ENCODE data around the gene SLC36A3. TPM values are rescaled to one million over a fixed set of nuclear protein-coding genes. Genes with fewer than 3 reads are reported as not detected.

SLC36A3 gene
- total RNA-seq, 2 experiments from 2014 or later, result not detected

GRCh38 chr5:151293624-151294023 lies 9.9 kb downstream of the SLC36A3 start:
- ATAC-seq (ENCODE audit: low read depth) (no peak), DNase-seq (no peak)
- Mint-ChIP-seq H3K4me1 (peaks cover 8% of the 10 kb centered on the region), H3K36me3 (no peaks in the 10 kb centered on the region), H3K27me3 (peaks cover 9% of the 10 kb centered on the region), H3K9me3 (no peaks in the 10 kb centered on the region), H3K4me3 (no peak overlapping the region), H3K27ac (no peak overlapping the region)
- POLR2A ChIA-PET, result no interaction called here

- no peak overlapping the region for H3K27ac Mint-ChIP-seq
- DNase-seq (no peak), ATAC-seq (ENCODE audit: low read depth) (no peak)
- POLR2A ChIA-PET, result no interaction called here
- H3K4me1 Mint-ChIP-seq, result peaks cover 2% of the 10 kb centered on the region
- peaks cover 7% of the 10 kb centered on the region for H3K27me3 Mint-ChIP-seq
- H3K9me3 Mint-ChIP-seq, result no peaks in the 10 kb centered on the region
- H3K4me3 Mint-ChIP-seq, result no peak overlapping the region
- no peaks in the 10 kb centered on the region for H3K36me3 Mint-ChIP-seq
Observed at GRCh38 chr5:151288180-151288579, 15.4 kb downstream of the SLC36A3 start.

GRCh38 chr5:151286246-151286645 lies 17.3 kb downstream of the SLC36A3 start:
- no peak for DNase-seq
- no peak for ATAC-seq (ENCODE audit: low read depth)
- Mint-ChIP-seq H3K4me1 (peaks cover 2% of the 10 kb centered on the region), H3K36me3 (no peaks in the 10 kb centered on the region), H3K9me3 (no peaks in the 10 kb centered on the region), H3K27me3 (peaks cover 9% of the 10 kb centered on the region), H3K4me3 (no peak overlapping the region), H3K27ac (no peak overlapping the region)
- POLR2A ChIA-PET, result no interaction called here

GRCh38 chr5:151285683-151286082 lies 17.9 kb downstream of the SLC36A3 start:
- peaks cover 9% of the 10 kb centered on the region for H3K27me3 Mint-ChIP-seq

GRCh38 chr5:151284392-151284967 lies 19.1 kb downstream of the SLC36A3 start:
- Mint-ChIP-seq H3K27me3 (peaks cover 9% of the 10 kb centered on the region), H3K27ac (no peak overlapping the region), H3K4me3 (no peak overlapping the region), H3K9me3 (no peaks in the 10 kb centered on the region), H3K4me1 (peaks cover 2% of the 10 kb centered on the region), H3K36me3 (no peaks in the 10 kb centered on the region)
- ATAC-seq (ENCODE audit: low read depth) (no peak), DNase-seq (no peak)
- POLR2A ChIA-PET, result no interaction called here

More at GRCh38 chr5:151285683-151286082, 17.9 kb downstream of the SLC36A3 start:
- Mint-ChIP-seq H3K4me3 (no peak overlapping the region), H3K27ac (no peak overlapping the region), H3K9me3 (no peaks in the 10 kb centered on the region), H3K36me3 (no peaks in the 10 kb centered on the region), H3K4me1 (peaks cover 2% of the 10 kb centered on the region)
- no peak for ATAC-seq (ENCODE audit: low read depth)
- DNase-seq, result no peak
- POLR2A ChIA-PET, result no interaction called here

GRCh38 chr5:151283120-151283825 lies 20.3 kb downstream of the SLC36A3 start:
- POLR2A ChIA-PET, result no interaction called here
- no peak for ATAC-seq (ENCODE audit: low read depth)

GRCh38 chr5:151281001-151281639 lies 22.4 kb downstream of the SLC36A3 start:
- POLR2A ChIA-PET, result no interaction called here
- no peak overlapping the region for H3K4me3 Mint-ChIP-seq
- ATAC-seq (ENCODE audit: low read depth) (no peak), DNase-seq (no peak)
- H3K27ac Mint-ChIP-seq, result no peak overlapping the region
- peaks cover 2% of the 10 kb centered on the region for H3K4me1 Mint-ChIP-seq
- H3K27me3 Mint-ChIP-seq, result peaks cover 14% of the 10 kb centered on the region
- no peaks in the 10 kb centered on the region for H3K9me3 Mint-ChIP-seq
- H3K36me3 Mint-ChIP-seq, result no peaks in the 10 kb centered on the region

More at GRCh38 chr5:151283120-151283825, 20.3 kb downstream of the SLC36A3 start:
- H3K9me3 Mint-ChIP-seq, result no peaks in the 10 kb centered on the region
- no peak overlapping the region for H3K4me3 Mint-ChIP-seq
- H3K4me1 Mint-ChIP-seq, result peaks cover 2% of the 10 kb centered on the region
- DNase-seq, result no peak
- H3K36me3 Mint-ChIP-seq, result no peaks in the 10 kb centered on the region
- H3K27ac Mint-ChIP-seq, result no peak overlapping the region
- H3K27me3 Mint-ChIP-seq, result peaks cover 9% of the 10 kb centered on the region

GRCh38 chr5:151280443-151280842 lies 23.1 kb downstream of the SLC36A3 start:
- Mint-ChIP-seq H3K36me3 (no peaks in the 10 kb centered on the region), H3K27me3 (peaks cover 14% of the 10 kb centered on the region), H3K9me3 (no peaks in the 10 kb centered on the region), H3K4me1 (peaks cover 2% of the 10 kb centered on the region), H3K4me3 (no peak overlapping the region), H3K27ac (no peak overlapping the region)
- no peak for ATAC-seq (ENCODE audit: low read depth)
- POLR2A ChIA-PET, result no interaction called here
- no peak for DNase-seq

- POLR2A ChIA-PET, result no interaction called here
- no peak overlapping the region for H3K4me3 Mint-ChIP-seq
- H3K4me1 Mint-ChIP-seq, result no peaks in the 10 kb centered on the region
- H3K27me3 Mint-ChIP-seq, result peaks cover 12% of the 10 kb centered on the region
- no peaks in the 10 kb centered on the region for H3K9me3 Mint-ChIP-seq
- H3K36me3 Mint-ChIP-seq, result no peaks in the 10 kb centered on the region
- ATAC-seq (ENCODE audit: low read depth) (no peak), DNase-seq (no peak)
- H3K27ac Mint-ChIP-seq, result no peak overlapping the region
Observed at GRCh38 chr5:151278845-151279244, 24.7 kb downstream of the SLC36A3 start.

- no peaks in the 10 kb centered on the region for H3K9me3 Mint-ChIP-seq
- no peaks in the 10 kb centered on the region for H3K4me1 Mint-ChIP-seq
- DNase-seq (no peak), ATAC-seq (ENCODE audit: low read depth) (no peak)
- no peaks in the 10 kb centered on the region for H3K36me3 Mint-ChIP-seq
- no peak overlapping the region for H3K27ac Mint-ChIP-seq
- POLR2A ChIA-PET, result no interaction called here
- H3K4me3 Mint-ChIP-seq, result no peak overlapping the region
- peaks cover 9% of the 10 kb centered on the region for H3K27me3 Mint-ChIP-seq
Observed at GRCh38 chr5:151275803-151276202, 27.8 kb downstream of the SLC36A3 start.

GRCh38 chr5:151274666-151275065 lies 28.9 kb downstream of the SLC36A3 start:
- H3K36me3 Mint-ChIP-seq, result no peaks in the 10 kb centered on the region
- H3K4me1 Mint-ChIP-seq, result no peaks in the 10 kb centered on the region
- H3K27ac Mint-ChIP-seq, result no peak overlapping the region
- POLR2A ChIA-PET, result no interaction called here
- peaks cover 9% of the 10 kb centered on the region for H3K27me3 Mint-ChIP-seq
- H3K4me3 Mint-ChIP-seq, result no peak overlapping the region
- no peak for DNase-seq
- H3K9me3 Mint-ChIP-seq, result no peaks in the 10 kb centered on the region
- no peak for ATAC-seq (ENCODE audit: low read depth)

GRCh38 chr5:151271336-151271735 lies 32.2 kb downstream of the SLC36A3 start:
- Mint-ChIP-seq H3K4me3 (no peak overlapping the region), H3K27me3 (no peaks in the 10 kb centered on the region), H3K4me1 (no peaks in the 10 kb centered on the region), H3K9me3 (no peaks in the 10 kb centered on the region), H3K36me3 (peaks cover 5% of the 10 kb centered on the region), H3K27ac (no peak overlapping the region)
- DNase-seq (no peak), ATAC-seq (ENCODE audit: low read depth) (no peak)
- POLR2A ChIA-PET, result no interaction called here

- no peaks in the 10 kb centered on the region for H3K4me1 Mint-ChIP-seq
- no peak overlapping the region for H3K4me3 Mint-ChIP-seq
- peaks cover 5% of the 10 kb centered on the region for H3K36me3 Mint-ChIP-seq
- H3K27me3 Mint-ChIP-seq, result no peaks in the 10 kb centered on the region
- POLR2A ChIA-PET, result no interaction called here
- no peak overlapping the region for H3K27ac Mint-ChIP-seq
- H3K9me3 Mint-ChIP-seq, result no peaks in the 10 kb centered on the region
- no peak for DNase-seq
- ATAC-seq (ENCODE audit: low read depth), result no peak
Observed at GRCh38 chr5:151270599-151270998, 33.0 kb downstream of the SLC36A3 start.
